OCI-LY7 (cell line): ENCODE measurements around the gene SWSAP1. TPM values are rescaled to one million over a fixed set of nuclear protein-coding genes. Genes with fewer than 3 reads are reported as not detected.

Experiments used
- Bru-seq: library from RNA; stranded (reverse); fragments of 400-500 nt; gene quantifications from one replicate; lab custom pipeline; 2021; lab: Mats Ljungman, UMichigan
- BruChase-seq, 2 experiments: library from RNA; stranded (reverse); fragments of 400-500 nt; gene quantifications; one replicate each; lab custom pipeline; 2021; lab: Mats Ljungman, UMichigan
- BruUV-seq: library from RNA; stranded (reverse); fragments of 400-500 nt; replicated peaks from 2 replicates; lab custom pipeline; 2021; lab: Mats Ljungman, UMichigan
- CTCF ChIA-PET: fragments of 300-600 bp; sonication (Branson Sonifier 250); formaldehyde crosslinking; loops from one replicate; lab custom pipeline; 2022; ENCODE audit warnings: antibody characterized with exemption; ENCODE audit not compliant: unreplicated experiment; lab: Charles Lee
- POLR2A ChIA-PET: fragments of 300-600 bp; sonication (Branson Sonifier 250); formaldehyde crosslinking; loops from one replicate; lab custom pipeline; 2022; ENCODE audit warnings: antibody characterized with exemption; lab: Charles Lee
- DNase-seq: peaks from one replicate; pipeline ENCODE4 v3.0.0-alpha.2; 2015; ENCODE audit warnings: low spot score
- H2AFZ ChIP-seq: fragments of 200-600 bp; sonication (generic), shearing (Covaris generic); 2 replicates; pipeline ENCODE4 v1.6.1; 2014; ENCODE audit warnings: mild to moderate bottlenecking, antibody characterized with exemption, low read length, moderate library complexity
- H3K27ac ChIP-seq: fragments of 200-600 bp; sonication (generic); 2 replicates; pipeline ENCODE4 v1.5.1; 2014; ENCODE audit warnings: mixed run types, low read depth, mild to moderate bottlenecking, moderate library complexity, low read length, inconsistent platforms; ENCODE audit not compliant: poor library complexity, severe bottlenecking
- H3K36me3 ChIP-seq: fragments of 200-600 bp; sonication (generic); 2 replicates; pipeline ENCODE4 v1.6.1; 2014; ENCODE audit warnings: mild to moderate bottlenecking, antibody characterized with exemption, low read length, moderate library complexity, mixed read lengths; ENCODE audit not compliant: insufficient read depth
- H3K4me1 ChIP-seq: fragments of 200-600 bp; sonication (generic); 2 replicates; pipeline ENCODE4 v1.5.1; 2014; ENCODE audit warnings: mild to moderate bottlenecking, low read length; ENCODE audit not compliant: insufficient read depth, poor library complexity, severe bottlenecking
- H3K4me2 ChIP-seq: fragments of 200-600 bp; sonication (generic); 2 replicates; pipeline ENCODE4 v1.6.1; 2014; ENCODE audit warnings: mild to moderate bottlenecking, low read length
- H3K4me3 ChIP-seq: fragments of 200-600 bp; sonication (generic); 2 replicates; pipeline ENCODE4 v1.5.1; 2014; ENCODE audit warnings: mild to moderate bottlenecking, low read depth, low read length; ENCODE audit not compliant: poor library complexity, severe bottlenecking
- H3K79me2 ChIP-seq: fragments of 200-600 bp; sonication (generic); 2 replicates; pipeline ENCODE4 v1.6.1; 2016; ENCODE audit warnings: low read depth, mild to moderate bottlenecking, low read length, moderate library complexity, mixed read lengths; ENCODE audit not compliant: insufficient read depth
- H3K9me2 ChIP-seq: fragments of 200-600 bp; sonication (generic); 2 replicates; pipeline ENCODE4 v1.6.1; 2016; ENCODE audit warnings: mild to moderate bottlenecking, low read length, mixed read lengths; ENCODE audit not compliant: insufficient read depth
- H3K9me3 ChIP-seq: fragments of 200-600 bp; sonication (generic); 2 replicates; pipeline ENCODE4 v1.6.1; 2014; ENCODE audit warnings: mild to moderate bottlenecking, mixed run types, low read length, mixed read lengths
- H4K20me1 ChIP-seq: fragments of 200-600 bp; sonication (generic); 2 replicates; pipeline ENCODE4 v1.6.1; 2014; ENCODE audit warnings: mild to moderate bottlenecking, antibody characterized with exemption, low read length, moderate library complexity, mixed read lengths; ENCODE audit not compliant: insufficient read depth
- CTCF ChIP-seq: fragments of 200-600 bp; sonication (generic); conservative IDR thresholded peaks from 2 replicates; pipeline ENCODE4 v1.5.1; 2014; ENCODE audit warnings: mild to moderate bottlenecking, antibody characterized with exemption, low read length, moderate library complexity, mixed read lengths
- EZH2phosphoT487 ChIP-seq: fragments of 200-600 bp; sonication (generic); IDR thresholded peaks from 2 replicates; pipeline ENCODE4 v1.6.1; 2018; ENCODE audit warnings: low read depth, borderline replicate concordance, mild to moderate bottlenecking, mixed run types, antibody characterized with exemption, low read length, moderate library complexity, mixed read lengths
- intact Hi-C: fragments of 100-400 bp; cut with micrococcal nuclease; formaldehyde crosslinking; loops from one replicate; pipeline ENCODE4 v1.10.0; 2022; ENCODE audit not compliant: unreplicated experiment
- long read RNA-seq: library from polyadenylated mRNA; stranded (forward); transcript quantifications from one replicate; pipeline ENCODE4 v2.0.0, GENCODE V29; 2022
- total RNA-seq, 2 experiments: library from RNA; depleted of rRNA in 1 of 2; stranded (reverse); fragments of >200 nt in 1 of 2; shearing (Covaris generic) in 1 of 2; gene quantifications; 2 replicates each; pipeline ENCODE4 v1.2.3, GENCODE V29; 2014 to 2022

SWSAP1 gene, protein sequence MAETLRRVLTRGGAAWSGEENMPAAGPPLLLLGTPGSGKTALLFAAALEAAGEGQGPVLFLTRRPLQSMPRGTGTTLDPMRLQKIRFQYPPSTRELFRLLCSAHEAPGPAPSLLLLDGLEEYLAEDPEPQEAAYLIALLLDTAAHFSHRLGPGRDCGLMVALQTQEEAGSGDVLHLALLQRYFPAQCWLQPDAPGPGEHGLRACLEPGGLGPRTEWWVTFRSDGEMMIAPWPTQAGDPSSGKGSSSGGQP
- total RNA-seq (2014; rRNA removed; shearing (Covaris generic)) (5.6 and 6.6 TPM in 2 replicates), total RNA-seq (2022) (5.6 and 6.8 TPM in 2 replicates), Bru-seq, nascent RNA (percentile 66 among the genes with signal in this experiment), BruChase-seq, experiment 1, labeled RNA remaining after a 6-hour chase (percentile 61 among the genes with signal in this experiment), BruChase-seq, experiment 2, labeled RNA remaining after a 2-hour chase (percentile 64 among the genes with signal in this experiment)
- long read RNA-seq, transcript SWSAP1-201 (2 exons, 1,684 nt) = major isoform, 15 of 29 reads
- long read RNA-seq, partial matches to known transcripts = 0 of 29 reads
- long read RNA-seq, other reads (novel, unspliced or antisense) = 14 of 29 reads

DNA sequence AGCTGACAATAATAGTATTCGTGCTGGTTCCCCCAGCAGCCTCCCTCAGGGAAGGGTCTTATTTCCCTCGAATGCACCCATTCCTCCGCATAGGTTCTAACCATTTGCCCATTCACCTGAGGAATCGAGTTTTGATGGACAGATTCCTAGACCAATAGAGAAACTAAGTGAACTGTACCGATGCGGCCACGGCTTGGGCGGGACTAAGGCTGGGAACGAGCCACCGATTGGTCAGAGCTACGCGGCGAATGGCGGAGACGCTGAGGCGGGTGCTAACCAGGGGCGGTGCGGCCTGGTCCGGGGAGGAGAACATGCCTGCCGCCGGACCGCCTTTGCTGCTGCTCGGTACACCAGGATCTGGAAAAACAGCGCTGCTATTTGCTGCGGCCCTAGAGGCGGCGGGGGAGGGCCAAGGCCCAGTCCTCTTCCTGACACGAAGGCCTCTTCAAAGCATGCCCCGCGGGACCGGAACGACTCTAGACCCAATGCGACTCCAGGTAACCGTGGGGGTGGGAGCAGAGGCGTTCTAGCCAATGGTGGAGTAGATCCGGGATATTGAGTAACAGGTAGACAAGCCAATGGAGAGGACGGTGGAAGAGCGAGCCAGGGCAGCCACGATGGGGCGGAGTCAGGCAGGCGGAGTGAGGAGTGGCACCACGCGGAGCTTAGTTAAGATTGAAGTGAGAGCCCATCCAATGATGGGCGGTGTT, at the start of gene SWSAP1:
Gene SWSAP1 (plus strand): TSS at position 234 of the 710 bp plus-strand sequence. CDS start 15 bp downstream, at position 249.
- Histone ChIP-seq H3K36me3 (peaks cover 18% of the 10 kb centered on the region; the same call in 1 of the 2 replicates), H3K4me2 (peak within 1 kb of the TSS; percentile 85), H3K4me1 (peaks cover 41% of the 10 kb centered on the region), H3K79me2 (peaks cover 20% of the 10 kb centered on the region), H2AFZ (peak within 1 kb of the TSS; percentile 66; the same call in 1 of the 2 replicates), H3K9me3 (no peaks in the 10 kb centered on the region), H3K9me2 (no peaks in the 10 kb centered on the region), H3K27ac (peak within 1 kb of the TSS; percentile 80), H4K20me1 (no peaks in the 10 kb centered on the region), H3K4me3 (peak within 1 kb of the TSS; percentile 87)
- TF ChIP-seq EZH2phosphoT487 (no peak), CTCF (no peak)
- intact Hi-C loops = loop anchor here (2.0 kb wide), 2 partner anchors 28 to 82 kb away; partner anchors contain the start of genes CCDC159 and TMEM205
- CTCF ChIA-PET = interaction anchor here (0.6 to 1.0 kb wide), 5 partner anchors 14 to 1468 kb away, joined by 3 to 8 read pairs (median 3); no protein-coding TSS in a partner anchor
- POLR2A ChIA-PET = interaction anchor here (0.6 to 2.3 kb wide), 15 partner anchors 13 to 401 kb away, joined by 3 to 10 read pairs (median 4); partner anchors contain the start of genes CCDC159, ELOF1 and TSPAN16
- TSS peak; percentile 80 for BruUV-seq
- peak; percentile 99 for DNase-seq

DNA sequence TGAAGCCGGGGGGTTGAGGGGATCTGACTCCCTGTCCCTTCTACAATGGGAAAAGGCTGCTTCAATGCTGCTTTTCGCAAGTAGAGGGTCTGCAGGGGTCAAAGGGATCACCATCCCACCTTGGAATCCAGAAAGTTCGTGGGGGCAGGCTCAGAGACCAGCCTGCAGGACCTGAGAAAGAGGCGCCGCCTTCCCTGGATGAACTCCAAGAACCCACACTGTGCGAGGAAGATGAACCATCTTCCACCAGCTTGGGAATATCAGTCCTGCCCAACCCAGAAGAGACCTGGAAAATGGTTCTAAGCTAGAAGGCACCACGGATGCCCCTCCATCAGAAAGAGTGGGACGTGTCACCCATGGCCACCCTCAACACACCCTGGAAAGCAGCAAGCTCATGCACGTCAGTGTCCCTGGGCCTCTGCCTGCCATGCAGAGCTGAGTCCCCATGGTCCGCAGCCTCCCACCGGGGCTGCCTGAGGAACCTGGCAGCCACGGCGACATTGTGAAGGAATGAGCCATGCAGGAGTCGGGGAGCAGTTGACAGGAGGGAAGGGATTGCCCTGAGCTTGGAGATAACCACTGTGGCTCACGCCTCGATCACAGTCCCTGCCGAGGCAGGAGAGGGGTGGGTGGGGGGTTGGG, 49.6 kb upstream of the SWSAP1 start:
- Histone ChIP-seq H3K27ac (no peak overlapping the region), H3K9me3 (no peaks in the 10 kb centered on the region), H3K79me2 (no peaks in the 10 kb centered on the region), H4K20me1 (no peaks in the 10 kb centered on the region), H3K4me3 (no peak overlapping the region), H3K36me3 (no peaks in the 10 kb centered on the region), H3K4me2 (no peak overlapping the region), H3K4me1 (peaks cover 14% of the 10 kb centered on the region), H2AFZ (no peak overlapping the region), H3K9me2 (no peaks in the 10 kb centered on the region)
- intact Hi-C loops = no loop called here
- BruUV-seq = no TSS peak
- ChIA-PET CTCF (no interaction called here), POLR2A (no interaction called here)
- no peak for DNase-seq
- no peak for TF ChIP-seq EZH2phosphoT487
- no peak for TF ChIP-seq CTCF
